IPS DF 6.9 (cell line): ENCODE measurements around the gene SPDYA.
A peak's percentile ranks its signal among the peaks of the same experiment; 100 is the strongest.
"Not testable (repeated sequence)": the region's sequence is repeated elsewhere in the genome, so short reads cannot be mapped to it uniquely, and the experiment has no call there.

ENCODE experiments used
- DNase-seq: peaks from one replicate; pipeline ENCODE4 v3.0.0-alpha.2; 2013; ENCODE audit warnings: low read depth, low spot score
- H3K27ac ChIP-seq: one replicate; pipeline ENCODE4 v1.5.1; 2013; ENCODE audit warnings: low read length, control low read depth
- H3K27me3 ChIP-seq: 2 replicates; pipeline ENCODE4 v1.6.1; 2013; ENCODE audit warnings: mild to moderate bottlenecking, low read length; ENCODE audit not compliant: control insufficient read depth, insufficient read depth
- H3K36me3 ChIP-seq: 2 replicates; pipeline ENCODE4 v1.6.1; 2013; ENCODE audit warnings: low read length; ENCODE audit not compliant: control insufficient read depth, insufficient read depth
- H3K4me1 ChIP-seq: 2 replicates; pipeline ENCODE4 v1.6.1; 2013; ENCODE audit warnings: low read length; ENCODE audit not compliant: control insufficient read depth, insufficient read depth
- H3K4me3 ChIP-seq: 2 replicates; pipeline ENCODE4 v1.5.1; 2013; ENCODE audit warnings: mild to moderate bottlenecking, low read length
- H3K9me3 ChIP-seq: 2 replicates; pipeline ENCODE4 v1.6.1; 2013; ENCODE audit warnings: low read length, inconsistent platforms; ENCODE audit not compliant: control insufficient read depth, insufficient read depth
- WGBS: extraction: QIAGEN DNeasy Blood & Tissue Kit; methylation state at CpG from one replicate; pipeline ENCODE4 v1.1.7; 2013; ENCODE audit warnings: mixed read lengths, missing lambda C conversion rate; ENCODE audit not compliant: insufficient read length, insufficient coverage; 5-methylcytosine and 5-hydroxymethylcytosine counted together

SPDYA gene

DNA sequence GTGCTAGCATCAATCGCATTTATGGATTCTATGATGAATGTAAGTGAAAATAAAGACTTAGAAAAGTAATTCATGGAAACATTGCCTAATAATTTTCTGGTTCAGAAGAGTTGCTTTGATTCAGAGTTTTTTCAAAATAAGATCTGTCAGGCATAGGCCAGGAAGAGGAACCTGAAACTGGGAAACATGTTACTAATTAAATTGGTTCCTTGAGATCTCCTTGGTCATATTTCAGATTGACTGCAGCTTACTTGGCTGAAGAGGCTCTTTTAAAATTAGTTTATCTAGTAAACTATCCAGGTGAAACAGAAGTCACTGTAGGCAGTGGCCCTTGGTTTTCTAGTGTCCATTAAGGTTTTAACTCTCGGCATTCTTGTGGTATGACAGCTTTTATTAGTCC, 31.6 kb upstream of the SPDYA start:
- no peak for DNase-seq
- WGBS, result no CpG with 5 or more reads among the region's 2 CpGs
- no peaks in the 10 kb centered on the region for H3K4me1 ChIP-seq

DNA sequence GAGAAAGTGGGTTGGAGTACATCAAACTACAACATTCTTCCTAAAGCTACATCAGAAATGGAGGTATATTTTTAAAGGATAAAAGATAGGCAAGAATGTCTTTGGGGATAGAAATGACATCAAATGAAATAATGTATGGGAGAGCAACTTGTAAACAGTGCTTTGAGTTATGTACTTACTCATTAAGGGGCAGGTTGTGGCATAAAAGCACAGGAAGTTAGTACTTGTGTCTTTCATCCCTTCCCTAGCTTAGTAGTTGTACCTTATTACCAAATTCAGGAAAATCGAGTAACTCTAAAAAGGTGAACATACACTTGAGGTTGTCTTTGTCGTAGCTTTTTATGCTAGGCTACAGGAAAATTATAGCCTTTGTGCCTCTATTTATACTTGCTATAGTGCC, 30.1 kb upstream of the SPDYA start:
- Histone ChIP-seq H3K27me3 (no peaks in the 10 kb centered on the region), H3K9me3 (no peaks in the 10 kb centered on the region), H3K27ac (no peak overlapping the region), H3K36me3 (peaks cover 2% of the 10 kb centered on the region; the same call in 1 of the 2 replicates), H3K4me3 (no peak overlapping the region), H3K4me1 (no peaks in the 10 kb centered on the region)
- no CpG with 5 or more reads among the region's 2 CpGs for WGBS
- no peak for DNase-seq

More for the DNA sequence above, 31.6 kb upstream of the SPDYA start:
- H3K4me3 ChIP-seq, result no peak overlapping the region
- no peaks in the 10 kb centered on the region for H3K9me3 ChIP-seq
- H3K27me3 ChIP-seq, result no peaks in the 10 kb centered on the region
- no peaks in the 10 kb centered on the region; the same call in 1 of the 2 replicates for H3K36me3 ChIP-seq
- no peak overlapping the region for H3K27ac ChIP-seq

DNA sequence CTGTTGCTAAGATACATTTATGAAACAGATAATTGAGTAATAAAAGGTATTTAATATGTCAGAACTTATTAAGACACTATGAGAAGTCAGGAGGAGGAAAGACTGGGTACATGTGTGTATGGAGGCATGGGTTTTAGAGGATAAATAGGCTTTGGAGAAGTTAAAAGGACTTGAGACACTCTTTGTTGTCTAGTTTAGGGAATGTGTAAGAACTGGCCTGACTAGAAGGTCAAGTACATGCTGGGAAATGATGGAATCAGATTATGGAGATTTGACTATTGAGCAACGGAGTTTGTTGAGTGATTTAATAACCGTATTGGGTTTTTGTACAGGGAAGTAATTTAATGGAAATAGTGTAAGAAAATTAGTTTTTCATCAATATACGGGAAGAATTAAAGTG, 28.2 kb upstream of the SPDYA start:
- Histone ChIP-seq H3K27me3 (no peaks in the 10 kb centered on the region), H3K36me3 (peaks cover 2% of the 10 kb centered on the region; the same call in 1 of the 2 replicates), H3K4me1 (no peaks in the 10 kb centered on the region), H3K9me3 (no peaks in the 10 kb centered on the region), H3K27ac (no peak overlapping the region), H3K4me3 (no peak overlapping the region)
- no peak for DNase-seq
- WGBS, result 100% methylated on average over 3 of the region's 3 CpGs

DNA sequence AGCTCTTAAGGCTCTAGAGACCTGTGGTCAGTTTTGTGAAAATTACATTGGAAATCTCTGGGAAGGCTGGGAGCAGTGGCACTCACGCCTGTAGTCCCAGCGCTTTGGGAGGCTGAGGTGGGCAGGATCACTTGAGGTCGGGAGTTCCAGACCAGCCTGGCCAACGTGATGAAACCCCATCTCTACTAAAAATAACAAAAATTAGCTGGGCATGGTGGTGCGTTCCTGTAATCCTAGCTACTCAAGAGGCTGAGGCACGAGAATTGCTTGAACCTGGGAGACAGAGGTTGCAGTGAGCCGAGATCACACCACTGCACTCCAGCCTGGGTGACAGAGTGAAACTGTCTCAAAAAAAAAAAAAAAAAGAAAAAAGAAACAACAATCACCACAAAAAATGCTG, 26.1 kb upstream of the SPDYA start:
- not testable (repeated sequence) for H3K9me3 ChIP-seq, H3K27ac ChIP-seq, H3K36me3 ChIP-seq, H3K4me1 ChIP-seq, H3K27me3 ChIP-seq, DNase-seq, H3K4me3 ChIP-seq
- no CpG with 5 or more reads among the region's 7 CpGs for WGBS

DNA sequence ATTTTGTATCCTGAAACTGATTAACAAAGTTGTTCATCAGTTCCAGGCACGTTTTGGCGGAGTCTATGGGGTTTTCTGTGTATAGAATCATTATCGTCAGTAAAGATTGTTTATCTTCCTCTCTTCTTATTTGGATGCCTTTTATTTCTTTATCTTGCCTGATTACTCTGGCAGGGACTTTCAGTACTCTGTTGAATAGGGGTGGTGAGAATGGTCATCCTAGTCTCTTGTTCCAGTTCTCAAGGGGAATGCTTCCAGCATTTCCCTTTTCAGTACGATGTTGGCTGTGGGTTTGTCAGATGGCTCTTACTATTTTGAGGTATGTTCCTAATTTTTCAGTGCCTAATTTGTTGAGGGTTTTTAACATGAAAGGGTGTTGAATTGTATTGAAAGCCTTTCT, 14.0 kb upstream of the SPDYA start:
- H3K36me3 ChIP-seq, result no peaks in the 10 kb centered on the region; the same call in 1 of the 2 replicates
- H3K9me3 ChIP-seq, result no peaks in the 10 kb centered on the region
- H3K4me3 ChIP-seq, result no peak overlapping the region
- no peak overlapping the region for H3K27ac ChIP-seq
- DNase-seq, result no peak
- H3K27me3 ChIP-seq, result no peaks in the 10 kb centered on the region
- H3K4me1 ChIP-seq, result no peaks in the 10 kb centered on the region
- WGBS, result no CpG with 5 or more reads among the region's 4 CpGs

DNA sequence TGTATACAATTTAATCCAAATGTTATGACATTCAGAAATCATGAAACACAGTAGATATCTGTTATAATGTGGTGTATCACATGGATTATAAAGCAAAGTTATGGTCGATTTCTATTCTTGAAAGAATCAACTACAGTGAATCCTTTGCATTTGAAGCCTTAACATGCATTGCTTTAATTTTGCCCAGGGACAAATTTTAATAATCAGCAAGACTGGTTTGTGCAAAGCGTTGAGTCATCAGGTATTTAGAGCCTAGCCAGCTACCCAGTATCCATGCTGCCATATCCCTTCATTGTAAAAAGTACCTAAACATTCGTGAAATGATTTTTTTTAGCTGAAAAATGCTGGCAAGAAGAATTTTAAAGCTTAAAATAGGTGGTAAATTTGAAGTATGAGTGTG, 8.9 kb upstream of the SPDYA start:
- Histone ChIP-seq H3K9me3 (no peaks in the 10 kb centered on the region), H3K27ac (no peak overlapping the region), H3K27me3 (no peaks in the 10 kb centered on the region), H3K36me3 (no peaks in the 10 kb centered on the region; the same call in 1 of the 2 replicates), H3K4me1 (no peaks in the 10 kb centered on the region), H3K4me3 (no peak overlapping the region)
- WGBS, result no CpG with 5 or more reads among the region's 3 CpGs
- DNase-seq, result no peak

DNA sequence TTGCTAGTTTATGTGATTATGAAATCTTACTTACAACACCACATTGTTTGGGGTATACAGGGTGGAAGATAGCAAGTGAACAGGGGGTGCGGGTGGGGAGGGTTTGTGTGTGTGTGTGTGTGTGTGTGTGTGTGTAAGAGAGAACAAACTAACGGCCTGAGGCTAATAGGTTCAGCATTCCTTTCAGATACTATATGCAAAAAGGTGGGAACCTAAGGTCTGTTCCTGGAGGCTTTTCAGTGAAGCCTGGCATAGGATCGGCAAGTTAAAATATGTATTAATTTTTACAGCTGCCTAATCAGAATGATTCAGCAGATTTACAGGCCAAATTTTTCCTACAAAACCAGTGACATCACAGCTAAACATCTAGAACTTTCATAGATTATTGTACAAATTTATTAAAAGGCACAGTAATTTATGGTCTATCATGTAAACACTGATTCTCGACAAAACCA, 7.6 kb upstream of the SPDYA start:
- no CpG with 5 or more reads among the region's 4 CpGs for WGBS
- Histone ChIP-seq H3K36me3 (no peaks in the 10 kb centered on the region; the same call in 1 of the 2 replicates), H3K4me1 (no peaks in the 10 kb centered on the region), H3K27ac (no peak overlapping the region), H3K27me3 (no peaks in the 10 kb centered on the region), H3K4me3 (no peak overlapping the region), H3K9me3 (no peaks in the 10 kb centered on the region)
- DNase-seq, result no peak

DNA sequence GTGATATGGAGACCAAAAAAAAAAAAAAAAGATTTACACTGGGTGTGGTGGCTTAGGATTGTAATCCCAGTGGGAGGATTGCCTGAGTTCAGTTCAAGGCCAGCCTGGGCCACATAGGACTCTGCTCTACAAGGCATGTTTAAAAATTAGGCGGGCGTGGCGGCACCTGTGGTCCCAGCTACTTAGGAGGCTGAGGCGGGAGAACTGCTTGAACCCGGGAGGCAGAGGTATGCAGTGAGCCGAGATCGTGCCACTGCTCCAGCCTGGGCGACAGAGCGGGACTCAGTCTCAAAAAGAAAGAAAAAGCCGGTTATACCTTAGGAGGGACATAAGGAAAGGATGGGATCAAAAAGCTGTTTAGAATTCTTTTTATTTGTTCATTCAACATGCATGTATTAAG, 707 bp upstream of the SPDYA start:
- Histone ChIP-seq H3K36me3 (no peaks in the 10 kb centered on the region), H3K4me3 (no peak overlapping the region), H3K27ac (no peak overlapping the region), H3K9me3 (no peaks in the 10 kb centered on the region), H3K27me3 (peaks cover 4% of the 10 kb centered on the region; the same call in 1 of the 2 replicates), H3K4me1 (no peaks in the 10 kb centered on the region)
- no CpG with 5 or more reads among the region's 10 CpGs for WGBS
- DNase-seq, result no peak

DNA sequence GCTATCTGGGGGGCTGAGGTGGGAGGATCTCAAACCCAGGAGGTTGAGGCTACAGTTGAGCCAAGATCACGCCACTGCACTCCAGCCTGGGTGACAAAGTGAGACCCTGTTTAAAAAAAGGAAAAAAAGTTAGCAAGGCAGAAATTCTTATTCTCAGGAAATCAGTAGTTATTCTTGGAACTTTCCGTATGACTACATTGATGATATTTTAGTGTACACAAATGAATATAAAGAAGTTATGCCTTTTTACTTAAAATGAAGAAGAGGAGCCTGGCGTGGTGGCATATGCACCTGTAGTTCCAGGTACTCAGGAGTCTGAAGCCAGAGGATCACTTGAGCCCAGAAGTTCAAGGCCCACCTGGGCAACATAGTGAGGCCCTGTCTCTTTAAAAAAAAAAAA, 7.4 kb downstream of the SPDYA start:
- no CpG with 5 or more reads among the region's 3 CpGs for WGBS
- Histone ChIP-seq H3K36me3 (no peaks in the 10 kb centered on the region), H3K27ac (no peak overlapping the region)

DNA sequence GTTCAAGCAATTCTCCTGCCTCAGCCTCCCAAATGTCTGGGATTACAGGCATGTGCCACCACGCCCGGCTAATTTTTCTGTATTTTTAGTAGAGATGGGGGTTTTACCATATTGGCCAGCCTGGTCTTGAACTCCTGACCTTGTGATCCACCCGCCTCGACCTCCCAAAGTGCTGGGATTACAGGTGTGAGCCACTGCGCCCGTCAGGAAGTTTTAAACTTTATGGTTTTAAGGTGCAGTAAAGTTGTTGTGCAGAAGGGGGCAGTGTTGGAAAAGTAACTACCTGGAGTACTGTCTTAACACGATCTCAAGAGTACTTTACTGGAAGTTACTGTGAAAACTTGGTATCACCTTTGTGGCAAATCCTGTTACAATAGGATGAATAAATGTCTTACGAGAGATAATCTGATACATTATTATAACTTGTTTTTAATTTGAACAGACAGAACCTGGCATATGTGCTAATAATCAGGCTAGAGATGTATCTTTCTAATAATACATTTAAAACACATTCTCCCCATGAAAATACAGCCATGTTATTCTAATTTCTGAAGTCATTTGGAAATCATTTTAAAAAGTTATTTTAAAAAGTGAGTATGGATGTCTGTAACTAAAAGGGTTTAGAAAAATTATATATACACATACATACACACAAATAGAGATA, 10.8 kb downstream of the SPDYA start:
- Histone ChIP-seq H3K9me3 (no peaks in the 10 kb centered on the region), H3K4me3 (no peak overlapping the region)
- no CpG with 5 or more reads among the region's 8 CpGs for WGBS

More for the DNA sequence above, 7.4 kb downstream of the SPDYA start:
- Histone ChIP-seq H3K27me3 (no peaks in the 10 kb centered on the region), H3K4me1 (no peaks in the 10 kb centered on the region), H3K4me3 (no peak overlapping the region), H3K9me3 (no peaks in the 10 kb centered on the region)
- DNase-seq, result no peak

DNA sequence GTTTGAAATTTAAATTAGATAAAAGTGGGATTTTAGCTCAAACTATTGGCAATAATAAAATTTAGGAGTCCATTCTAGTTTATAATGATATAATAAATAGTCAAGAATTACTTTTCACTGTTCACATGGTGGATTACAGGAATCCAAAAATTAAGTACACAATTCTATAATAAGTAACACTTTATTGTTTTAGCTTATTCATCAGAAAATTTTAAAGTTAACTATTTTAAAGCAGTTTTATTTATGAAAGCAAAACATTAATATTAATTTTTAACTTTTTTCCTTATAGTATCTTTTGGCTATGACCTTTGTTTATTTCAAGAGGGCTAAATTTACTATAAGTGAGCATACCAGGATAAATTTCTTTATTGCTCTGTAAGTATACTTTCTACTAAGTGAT, 11.4 kb downstream of the SPDYA start:
- no peak for DNase-seq
- H3K27ac ChIP-seq, result no peak overlapping the region
- H3K4me3 ChIP-seq, result no peak overlapping the region
- H3K4me1 ChIP-seq, result no peaks in the 10 kb centered on the region
- H3K27me3 ChIP-seq, result no peaks in the 10 kb centered on the region
- H3K9me3 ChIP-seq, result no peaks in the 10 kb centered on the region
- H3K36me3 ChIP-seq, result no peaks in the 10 kb centered on the region

More for the DNA sequence above, 10.8 kb downstream of the SPDYA start:
- no peaks in the 10 kb centered on the region for H3K27me3 ChIP-seq
- no peak overlapping the region for H3K27ac ChIP-seq
- DNase-seq, result peak; percentile 77
- H3K36me3 ChIP-seq, result no peaks in the 10 kb centered on the region
- no peaks in the 10 kb centered on the region for H3K4me1 ChIP-seq
